ENCODE measurements around the gene RBM43.

GRCh38 chr2:151306621-151307020 is 45.0 kb upstream of the RBM43 start:
- TF ChIP-seq CTCF (IDR thresholded peaks at IDR 0.05) (no peak), POLR2A (IDR thresholded peaks at IDR 0.05) (no peak)

Measured in heart left ventricle (tissue), 13 donors.